GM11168 (cell line): ENCODE data around the gene PIAS4.

Experiments
- in situ Hi-C: fragments of 300-500 bp; cut with MboI; formaldehyde crosslinking; loops from one replicate; pipeline ENCODE4 v1.12.0; 2022; ENCODE audit warnings: low sequenced_read_pairs; ENCODE audit not compliant: unreplicated experiment

The PIAS4 gene

GRCh38 chr19:4066176-4066606 is 58.7 kb downstream of the PIAS4 start:
- in situ Hi-C loops = no loop called here

GRCh38 chr19:4066682-4067395 is 59.3 kb downstream of the PIAS4 start, which contains the start of gene ZBTB7A:
Gene ZBTB7A (minus strand): TSS chr19:4066899. CDS start chr19:4055232, 11,667 bp downstream.
- in situ Hi-C loops = no loop called here

- in situ Hi-C loops = no loop called here
These were observed 60.0 kb downstream of the PIAS4 start for GRCh38 chr19:4067396-4068046.

GRCh38 chr19:4068047-4068966 is 60.8 kb downstream of the PIAS4 start:
- in situ Hi-C loops = no loop called here

GRCh38 chr19:4069331-4069959 is 61.9 kb downstream of the PIAS4 start:
- in situ Hi-C loops = no loop called here

- in situ Hi-C loops = no loop called here
These were observed 64.1 kb downstream of the PIAS4 start for GRCh38 chr19:4071610-4072009.

- in situ Hi-C loops = no loop called here
These were observed 67.8 kb downstream of the PIAS4 start for GRCh38 chr19:4075373-4075772.

GRCh38 chr19:4077007-4077374 is 69.5 kb downstream of the PIAS4 start:
- in situ Hi-C loops = no loop called here

GRCh38 chr19:4077800-4078684 is 70.5 kb downstream of the PIAS4 start:
- in situ Hi-C loops = no loop called here

GRCh38 chr19:4080473-4080872 is 72.9 kb downstream of the PIAS4 start:
- in situ Hi-C loops = no loop called here

- in situ Hi-C loops = no loop called here
These were observed 74.0 kb downstream of the PIAS4 start for GRCh38 chr19:4081441-4082129.

- in situ Hi-C loops = no loop called here
These were observed 74.6 kb downstream of the PIAS4 start for GRCh38 chr19:4082172-4082571.

GRCh38 chr19:4083677-4084546 is 76.4 kb downstream of the PIAS4 start:
- in situ Hi-C loops = no loop called here

- in situ Hi-C loops = no loop called here
These were observed 77.0 kb downstream of the PIAS4 start for GRCh38 chr19:4084547-4084877.

GRCh38 chr19:4086411-4086867 is 78.9 kb downstream of the PIAS4 start:
- in situ Hi-C loops = no loop called here

GRCh38 chr19:4087787-4088679 is 80.5 kb downstream of the PIAS4 start:
- in situ Hi-C loops = no loop called here

GRCh38 chr19:4088975-4089374 is 81.4 kb downstream of the PIAS4 start:
- in situ Hi-C loops = no loop called here
